Retinal pigment epithelial cell (primary cell): ENCODE data around the gene APOA4.
A peak's percentile ranks its signal among the peaks of the same experiment; 100 is the strongest.

Experiments used
- DNase-seq: peaks from one replicate; pipeline ENCODE4 v3.0.0-alpha.2; 2010; ENCODE audit warnings: low read depth
- H3K4me3 ChIP-seq: 2 replicates; pipeline ENCODE4 v1.5.1; 2011; ENCODE audit warnings: mild to moderate bottlenecking, low read length, control low read depth, moderate library complexity
- TF ChIP-seq, protein P1 (sequence below): conservative IDR thresholded peaks from 2 replicates; pipeline ENCODE4 v1.5.1; 2011; ENCODE audit warnings: low read depth, low read length, control low read depth, inconsistent platforms

The APOA4 gene

GRCh38 chr11:116792144-116792868 is 30.8 kb downstream of the APOA4 start:
- no peak for DNase-seq
- no peak overlapping the region for H3K4me3 ChIP-seq
- TF ChIP-seq, protein P1, sequence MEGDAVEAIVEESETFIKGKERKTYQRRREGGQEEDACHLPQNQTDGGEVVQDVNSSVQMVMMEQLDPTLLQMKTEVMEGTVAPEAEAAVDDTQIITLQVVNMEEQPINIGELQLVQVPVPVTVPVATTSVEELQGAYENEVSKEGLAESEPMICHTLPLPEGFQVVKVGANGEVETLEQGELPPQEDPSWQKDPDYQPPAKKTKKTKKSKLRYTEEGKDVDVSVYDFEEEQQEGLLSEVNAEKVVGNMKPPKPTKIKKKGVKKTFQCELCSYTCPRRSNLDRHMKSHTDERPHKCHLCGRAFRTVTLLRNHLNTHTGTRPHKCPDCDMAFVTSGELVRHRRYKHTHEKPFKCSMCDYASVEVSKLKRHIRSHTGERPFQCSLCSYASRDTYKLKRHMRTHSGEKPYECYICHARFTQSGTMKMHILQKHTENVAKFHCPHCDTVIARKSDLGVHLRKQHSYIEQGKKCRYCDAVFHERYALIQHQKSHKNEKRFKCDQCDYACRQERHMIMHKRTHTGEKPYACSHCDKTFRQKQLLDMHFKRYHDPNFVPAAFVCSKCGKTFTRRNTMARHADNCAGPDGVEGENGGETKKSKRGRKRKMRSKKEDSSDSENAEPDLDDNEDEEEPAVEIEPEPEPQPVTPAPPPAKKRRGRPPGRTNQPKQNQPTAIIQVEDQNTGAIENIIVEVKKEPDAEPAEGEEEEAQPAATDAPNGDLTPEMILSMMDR: no peak

GRCh38 chr11:116791813-116792143 is 31.3 kb downstream of the APOA4 start, which contains the start of gene APOA5:
APOA5 (minus strand) TSS chr11:116791879; CDS start chr11:116791860, 19 bp downstream.
- no peak for DNase-seq
- TF ChIP-seq, protein P1: no peak
- no peak within 1 kb of the TSS for H3K4me3 ChIP-seq

DNA sequence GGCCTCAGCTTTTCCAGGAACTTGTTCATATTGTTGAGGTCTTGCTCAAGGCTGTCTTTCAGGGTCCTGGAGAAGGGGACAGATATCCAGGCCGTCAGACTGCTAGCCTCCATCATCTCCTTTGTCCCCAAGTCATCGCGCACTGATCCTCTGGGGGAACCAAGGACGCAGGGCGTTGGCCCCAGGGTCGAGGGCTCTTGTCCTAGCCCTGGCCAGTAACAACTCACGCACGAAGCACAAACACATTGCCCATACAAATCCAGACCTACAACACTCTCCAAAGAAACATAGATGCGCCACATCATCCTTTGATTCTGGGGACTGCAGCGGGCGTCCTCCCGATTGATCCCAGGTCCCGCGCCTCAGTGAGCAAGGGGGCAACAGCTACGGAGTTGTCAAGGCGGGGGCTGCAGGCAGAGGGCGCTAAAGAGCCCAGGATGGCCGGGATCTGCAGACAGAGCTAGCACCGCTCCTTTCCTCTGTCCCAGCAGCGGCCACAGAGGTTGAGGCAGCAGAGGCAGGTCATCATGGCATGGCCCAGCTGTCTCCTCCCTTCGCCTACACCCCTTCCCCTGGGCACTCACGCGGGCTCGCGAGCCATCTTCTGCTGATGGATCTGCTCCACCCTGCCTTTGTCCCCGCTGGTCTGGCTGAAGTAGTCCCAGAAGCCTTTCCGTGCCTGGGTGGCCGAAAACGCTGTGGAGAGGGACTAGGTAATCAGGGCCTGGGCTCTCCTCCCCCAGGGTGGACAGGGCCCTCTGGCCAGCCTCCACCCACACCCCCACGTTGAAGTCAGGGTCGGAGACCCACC is 31.9 kb downstream of the APOA4 start:
- H3K4me3 ChIP-seq: no peak overlapping the region
- no peak for DNase-seq
- TF ChIP-seq, protein P1: peak; percentile 94

- DNase-seq: no peak
- TF ChIP-seq, protein P1: no peak
- H3K4me3 ChIP-seq: no peak overlapping the region
Observed at GRCh38 chr11:116790167-116791001, 32.7 kb downstream of the APOA4 start.

DNA sequence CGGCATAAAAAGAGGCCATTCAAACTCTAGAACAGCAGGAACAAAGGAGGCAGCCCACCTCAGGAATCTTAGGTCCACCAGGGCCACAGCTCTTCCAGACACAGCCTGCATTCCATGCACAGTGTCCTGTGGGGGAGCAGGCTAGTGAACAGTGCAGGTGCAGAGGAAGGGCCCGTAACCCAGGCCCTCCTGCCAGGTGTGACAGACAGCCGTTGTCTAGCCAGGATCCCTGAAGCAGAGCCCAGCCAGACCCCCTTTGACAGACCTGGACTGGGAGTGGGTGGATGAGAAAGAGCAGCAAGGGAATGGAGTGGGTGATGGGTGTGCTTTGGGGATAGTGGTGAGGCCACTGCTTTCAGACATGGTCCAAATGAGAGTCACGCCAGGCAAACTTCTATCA is 34.1 kb downstream of the APOA4 start:
- DNase-seq: no peak
- H3K4me3 ChIP-seq: no peak overlapping the region
- TF ChIP-seq, protein P1: no peak

GRCh38 chr11:116788534-116788933 is 34.6 kb downstream of the APOA4 start:
- TF ChIP-seq, protein P1: no peak
- peak overlapping the region; percentile 93 for H3K4me3 ChIP-seq
- DNase-seq: no peak
